Endothelial cell of umbilical vein (primary cell): ENCODE results near the gene CCHCR1. TPM values are rescaled to one million over a fixed set of nuclear protein-coding genes. Genes with fewer than 3 reads are reported as not detected.

ENCODE experiments used
- BruUV-seq: library from RNA; stranded (reverse); fragments of 400-500 nt; replicated peaks from 2 replicates; lab custom pipeline; 2021; lab: Mats Ljungman, UMichigan
- CTCF ChIA-PET: fragments of 300-600, 350-600 bp; sonication (Branson Sonifier 250); formaldehyde crosslinking; loops from one replicate; lab custom pipeline; 2021; ENCODE audit warnings: antibody characterized with exemption, inconsistent platforms; lab: Charles Lee
- POLR2A ChIA-PET: fragments of 300-600, 350-600 bp; sonication (Branson Sonifier 250); formaldehyde crosslinking; loops from one replicate; lab custom pipeline; 2021; ENCODE audit warnings: antibody characterized with exemption, inconsistent platforms; lab: Charles Lee
- DNase-seq: peaks from one replicate; pipeline ENCODE4 v3.0.0-alpha.2; 2011; ENCODE audit warnings: low read depth, low spot score
- FAIRE-seq: peaks from 2 replicates; lab custom pipeline; 2011; peaks lifted over from hg19 to GRCh38; lab: Jason Lieb, UNC
- H2AFZ ChIP-seq: 2 replicates; pipeline ENCODE4 v1.6.0; 2012; ENCODE audit warnings: low read depth, low read length, control low read depth, inconsistent platforms
- H3K27ac ChIP-seq: 2 replicates; pipeline ENCODE4 v1.5.1; 2011; ENCODE audit warnings: low read depth, mild to moderate bottlenecking, control low read depth, low read length, moderate library complexity; ENCODE audit not compliant: insufficient read depth
- H3K27me3 ChIP-seq, 2 experiments: 2 replicates each; pipeline versions ENCODE4 v1.6.0 to v1.6.1; 2011; ENCODE audit warnings: low read length in 2 of 2, mixed read lengths in 1 of 2; ENCODE audit not compliant: control insufficient read depth in 2 of 2, insufficient read depth in 2 of 2
- H3K36me3 ChIP-seq, 2 experiments: 2 replicates in 1 of 2; 3 replicates in 1 of 2; pipeline ENCODE4 v1.5.1; 2011; ENCODE audit warnings: low read length in 2 of 2, mild to moderate bottlenecking in 1 of 2, moderate library complexity in 1 of 2; ENCODE audit not compliant: control insufficient read depth in 2 of 2, insufficient read depth in 2 of 2; ENCODE audit errors: extremely low read depth in 1 of 2
- H3K4me1 ChIP-seq: 3 replicates; pipeline ENCODE4 v1.5.1; 2011; ENCODE audit warnings: mild to moderate bottlenecking, low read length; ENCODE audit not compliant: control insufficient read depth, insufficient read depth; ENCODE audit errors: extremely low read depth
- H3K4me2 ChIP-seq: 2 replicates; pipeline ENCODE4 v1.6.1; 2011; ENCODE audit warnings: low read length, control low read depth, mixed read lengths; ENCODE audit not compliant: insufficient read depth
- H3K4me3 ChIP-seq, 3 experiments: fragments of 200-600 bp in 1 of 3; sonication (generic), shearing (Covaris generic) in 1 of 3; replicated peaks in 1 of 3; 2 replicates each; pipeline ENCODE4 v1.5.1; 2011 to 2016; ENCODE audit warnings: control low read depth in 3 of 3, low read length in 3 of 3, mild to moderate bottlenecking in 2 of 3, inconsistent platforms in 1 of 3, low read depth in 1 of 3, moderate library complexity in 1 of 3; ENCODE audit not compliant: insufficient read depth in 1 of 3
- H3K79me2 ChIP-seq: 2 replicates; pipeline ENCODE4 v1.6.0; 2012; ENCODE audit warnings: low read length, inconsistent platforms; ENCODE audit not compliant: control insufficient read depth, insufficient read depth
- H3K9ac ChIP-seq: replicated peaks from 2 replicates; pipeline ENCODE3; 2011; ENCODE audit warnings: low read length, control low read depth; ENCODE audit not compliant: insufficient read depth; ENCODE audit errors: extremely low read depth
- H3K9me1 ChIP-seq: replicated peaks from 3 replicates; pipeline ENCODE4 v1.6.0; 2011; ENCODE audit warnings: mild to moderate bottlenecking, low read length; ENCODE audit not compliant: control insufficient read depth, insufficient read depth; ENCODE audit errors: extremely low read depth
- H3K9me3 ChIP-seq: replicated peaks from 2 replicates; pipeline ENCODE4 v1.5.1; 2012; ENCODE audit warnings: low read length, inconsistent platforms; ENCODE audit not compliant: control insufficient read depth, insufficient read depth
- H4K20me1 ChIP-seq: replicated peaks from 2 replicates; pipeline ENCODE3; 2011; ENCODE audit warnings: mild to moderate bottlenecking, low read length; ENCODE audit not compliant: control insufficient read depth, insufficient read depth; ENCODE audit errors: extremely low read depth
- GATA2 ChIP-seq: IDR thresholded peaks from 2 replicates; pipeline ENCODE4 v1.7.0; 2011; ENCODE audit warnings: low read depth, mild to moderate bottlenecking, moderate library complexity, mixed read lengths, low read length; ENCODE audit not compliant: insufficient read length, insufficient read depth
- POLR2A ChIP-seq: IDR thresholded peaks from 2 replicates; pipeline ENCODE4 v1.6.1; 2012; ENCODE audit warnings: low read depth, mild to moderate bottlenecking, control low read depth, low read length
- POLR2AphosphoS5 ChIP-seq: IDR thresholded peaks from 2 replicates; pipeline ENCODE4 v1.6.1; 2012; ENCODE audit warnings: low read depth, mild to moderate bottlenecking, control low read depth, low read length, moderate library complexity; ENCODE audit not compliant: insufficient read depth
- dilution Hi-C: fragments of 300-500 bp; cut with MboI; formaldehyde crosslinking; loops from one replicate; pipeline ENCODE4 v1.15.0; 2019; ENCODE audit warnings: low sequenced_read_pairs; ENCODE audit not compliant: extremely low pct_ligation_motif_present
- intact Hi-C: fragments of 100-400 bp; cut with micrococcal nuclease; formaldehyde crosslinking; loops from one replicate; pipeline ENCODE4 v1.10.0; 2022
- polyA plus RNA-seq, 4 experiments: library from polyadenylated mRNA; depleted of rRNA in 3 of 4; stranded (reverse) in 3 of 4; unstranded in 1 of 4; fragments of >200 nt; gene quantifications; 2 replicates each; pipeline versions ENCODE4 v1.2.1 to v1.2.3, GENCODE V29; 2011 to 2012; ENCODE audit warnings: missing spikeins in 1 of 4
- total RNA-seq: library from RNA; stranded (reverse); gene quantifications from 2 replicates; pipeline ENCODE4 v1.2.3, GENCODE V29; 2021
- TF ChIP-seq, protein P1 (sequence below), 2 donors: IDR thresholded peaks; 1 replicate in 1 of 2; 2 replicates in 1 of 2; pipeline ENCODE4 v1.5.1; 2011; ENCODE audit warnings: low read length in 2 of 2, mild to moderate bottlenecking in 2 of 2, moderate library complexity in 2 of 2, control low read depth in 1 of 2, inconsistent platforms in 1 of 2, low read depth in 1 of 2; ENCODE audit not compliant: insufficient read depth in 1 of 2; ENCODE audit errors: extremely low read depth in 1 of 2
- TF ChIP-seq, protein P2 (sequence below): IDR thresholded peaks from 2 replicates; pipeline ENCODE4 v1.6.1; 2011; ENCODE audit not compliant: insufficient read depth, insufficient read length

CCHCR1 gene
- total and polyA plus RNA-seq, 2 donors (not counting 3 experiments of a cell fraction or from before 2014, with no cell fraction given), result 12.8 to 23.2 TPM

DNA sequence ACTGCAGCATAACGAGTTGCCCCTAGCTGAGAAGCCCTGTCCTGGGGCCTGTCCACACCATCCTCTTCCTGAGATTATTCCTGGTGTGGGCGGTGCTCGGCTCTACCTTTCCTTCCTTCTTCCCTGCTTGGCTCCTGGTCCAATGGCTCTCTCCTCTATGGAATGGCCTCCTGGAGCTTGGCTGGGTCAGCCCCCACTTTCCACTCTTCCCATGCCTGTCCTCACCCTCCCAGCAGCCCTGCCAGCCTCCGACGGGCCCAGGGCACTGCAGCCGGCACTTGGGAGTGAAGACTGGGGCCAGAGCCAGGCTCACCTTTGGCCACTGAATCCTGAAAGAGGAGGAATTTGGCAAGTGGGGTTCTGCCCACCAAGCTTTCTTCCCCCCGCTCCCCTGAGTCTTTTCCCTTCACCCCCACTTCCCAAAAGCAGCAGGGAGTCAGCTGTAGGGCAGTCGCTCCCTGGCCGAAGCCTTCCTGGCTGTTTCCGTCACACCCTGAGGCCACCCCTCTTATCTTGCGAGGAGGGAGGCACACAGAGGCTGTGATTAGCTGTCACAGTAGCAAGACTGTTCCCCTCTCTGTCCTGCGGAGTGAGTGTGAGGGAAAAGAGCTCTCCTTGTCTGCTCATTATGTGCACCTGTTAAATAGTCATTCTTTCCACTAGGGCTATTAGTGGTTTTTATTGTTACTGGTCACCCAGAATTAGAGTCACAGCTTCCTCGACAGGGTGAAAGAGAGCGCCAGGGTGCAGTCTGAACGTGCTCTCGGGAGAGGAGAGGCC is 31.0 kb downstream of the CCHCR1 start:
- Histone ChIP-seq H4K20me1 (no peaks in the 10 kb centered on the region), H3K27me3 (peaks cover 3 to 6% of the 10 kb centered on the region in 2 experiments), H3K4me1 (peaks cover 36% of the 10 kb centered on the region), H3K9me3 (no peaks in the 10 kb centered on the region), H3K4me3 (no peak overlapping the region), H3K79me2 (no peaks in the 10 kb centered on the region), H3K36me3 (no peaks in the 10 kb centered on the region), H3K9ac (no peak overlapping the region), H3K9me1 (no peaks in the 10 kb centered on the region), H2AFZ (no peak overlapping the region), H3K27ac (no peak overlapping the region), H3K4me2 (no peak overlapping the region)
- POLR2A ChIA-PET, result interaction anchor here (0.6 kb wide), 1 partner anchor 39 kb away, joined by 3 read pairs; no protein-coding TSS in a partner anchor
- BruUV-seq, result no TSS peak
- intact Hi-C loops, result loop anchor here (5.0 kb wide), 1 partner anchor 299 kb away; no protein-coding TSS in a partner anchor
- CTCF ChIA-PET, result interaction anchor here (0.9 to 10.6 kb wide), 17 partner anchors 11 to 310 kb away, joined by 3 to 71 read pairs (median 4); partner anchors contain the start of genes PSORS1C1 and VARS2
- no peak for FAIRE-seq
- dilution Hi-C loops, result no loop called here
- DNase-seq, result peak; percentile 14
- no peak for TF ChIP-seq POLR2A
- TF ChIP-seq, protein P1, sequence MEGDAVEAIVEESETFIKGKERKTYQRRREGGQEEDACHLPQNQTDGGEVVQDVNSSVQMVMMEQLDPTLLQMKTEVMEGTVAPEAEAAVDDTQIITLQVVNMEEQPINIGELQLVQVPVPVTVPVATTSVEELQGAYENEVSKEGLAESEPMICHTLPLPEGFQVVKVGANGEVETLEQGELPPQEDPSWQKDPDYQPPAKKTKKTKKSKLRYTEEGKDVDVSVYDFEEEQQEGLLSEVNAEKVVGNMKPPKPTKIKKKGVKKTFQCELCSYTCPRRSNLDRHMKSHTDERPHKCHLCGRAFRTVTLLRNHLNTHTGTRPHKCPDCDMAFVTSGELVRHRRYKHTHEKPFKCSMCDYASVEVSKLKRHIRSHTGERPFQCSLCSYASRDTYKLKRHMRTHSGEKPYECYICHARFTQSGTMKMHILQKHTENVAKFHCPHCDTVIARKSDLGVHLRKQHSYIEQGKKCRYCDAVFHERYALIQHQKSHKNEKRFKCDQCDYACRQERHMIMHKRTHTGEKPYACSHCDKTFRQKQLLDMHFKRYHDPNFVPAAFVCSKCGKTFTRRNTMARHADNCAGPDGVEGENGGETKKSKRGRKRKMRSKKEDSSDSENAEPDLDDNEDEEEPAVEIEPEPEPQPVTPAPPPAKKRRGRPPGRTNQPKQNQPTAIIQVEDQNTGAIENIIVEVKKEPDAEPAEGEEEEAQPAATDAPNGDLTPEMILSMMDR (IDR thresholded peaks at IDR 0.05; ENCODE audit: extremely low read depth in 1 of 2, insufficient read depth in 1 of 2, low read depth in 1 of 2, low read length in 2 of 2), result no peak
- TF ChIP-seq POLR2AphosphoS5, result no peak
- no peak for TF ChIP-seq GATA2
- TF ChIP-seq, protein P2, sequence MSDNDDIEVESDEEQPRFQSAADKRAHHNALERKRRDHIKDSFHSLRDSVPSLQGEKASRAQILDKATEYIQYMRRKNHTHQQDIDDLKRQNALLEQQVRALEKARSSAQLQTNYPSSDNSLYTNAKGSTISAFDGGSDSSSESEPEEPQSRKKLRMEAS, result no peak
